A549 (cell line): ENCODE measurements around the gene PTHLH. TPM values are rescaled to one million over a fixed set of nuclear protein-coding genes. Genes with fewer than 3 reads are reported as not detected.

ENCODE experiments used
- ATAC-seq, 2 experiments: fragments of 200-7000 bp in 1 of 2; fragments of >200 bp in 1 of 2; cut with Nextera tagmentation in 1 of 2; cut with Tn5 transposase in 1 of 2; 3 replicates each; pipeline versions ENCODE4 v1.8.0 to v1.9.1; 2018 to 2020; ENCODE audit warnings: mild to moderate bottlenecking in 1 of 2, moderate library complexity in 1 of 2
- CTCF ChIA-PET: fragments of 300-600 bp; sonication (Branson Sonifier 250); formaldehyde crosslinking; extraction: SDS; loops from one replicate; lab custom pipeline; 2021; ENCODE audit warnings: antibody characterized with exemption, inconsistent platforms; lab: Yijun Ruan, JAX
- POLR2A ChIA-PET: fragments of 350-600 bp; formaldehyde crosslinking; extraction: SDS; loops from one replicate; lab custom pipeline; 2021; ENCODE audit warnings: antibody characterized with exemption, inconsistent platforms; lab: Yijun Ruan, JAX
- DNase-seq, 2 experiments: peaks; one replicate each; pipeline versions ENCODE4 v3.0.0 to v3.0.0-alpha.2; 2011 to 2016; ENCODE audit warnings: low read depth in 1 of 2, low spot score in 1 of 2
- FAIRE-seq: peaks from 2 replicates; lab custom pipeline; 2011; peaks lifted over from hg19 to GRCh38; lab: Jason Lieb, UNC
- H3K27ac ChIP-seq, 2 experiments: fragments of >200 bp; sonication (Bioruptor Twin); formaldehyde crosslinking; 3 replicates each; pipeline ENCODE4 v1.5.1; 2016 to 2017
- H3K4me1 ChIP-seq: fragments of >200 bp; sonication (Bioruptor Twin); formaldehyde crosslinking; 3 replicates; pipeline ENCODE4 v1.6.1; 2016
- H3K4me2 ChIP-seq: fragments of >200 bp; sonication (Bioruptor Twin); formaldehyde crosslinking; 3 replicates; pipeline ENCODE4 v1.6.1; 2016
- H3K4me3 ChIP-seq: fragments of >200 bp; sonication (Bioruptor Twin); formaldehyde crosslinking; 3 replicates; pipeline ENCODE4 v1.5.1; 2016
- H3K9me3 ChIP-seq: fragments of >200 bp; sonication (Bioruptor Twin); formaldehyde crosslinking; 3 replicates; pipeline ENCODE4 v1.6.1; 2016
- BHLHE40 ChIP-seq: IDR thresholded peaks from 2 replicates; pipeline ENCODE4 v1.6.1; 2012; ENCODE audit warnings: low read depth, low read length, inconsistent platforms
- CBX8 ChIP-seq: fragments of 200-600 bp; sonication (generic); IDR thresholded peaks from 2 replicates; pipeline ENCODE4 v1.6.1; 2016
- CEBPB ChIP-seq, 2 experiments: fragments of >200 bp in 1 of 2; sonication (Bioruptor Twin) in 1 of 2; formaldehyde crosslinking in 1 of 2; IDR thresholded peaks; 2 replicates each; pipeline ENCODE4 v1.6.1; 2012 to 2016
- CHD4 ChIP-seq: fragments of 200-600 bp; sonication (generic); IDR thresholded peaks from 2 replicates; pipeline ENCODE4 v1.6.1; 2016; ENCODE audit warnings: antibody characterized with exemption, mild to moderate bottlenecking, borderline replicate concordance
- CTCF ChIP-seq: fragments of >200 bp; sonication (Bioruptor Twin); formaldehyde crosslinking; IDR thresholded peaks from 3 replicates; pipeline ENCODE4 v1.5.1; 2016
- EHMT2 ChIP-seq: fragments of 200-600 bp; sonication (generic); IDR thresholded peaks from 2 replicates; pipeline ENCODE4 v1.6.1; 2016; ENCODE audit warnings: antibody characterized with exemption, low read depth, mild to moderate bottlenecking, moderate library complexity
- ESRRA ChIP-seq: fragments of 150-350 bp; IDR thresholded peaks from 2 replicates; pipeline ENCODE4 v1.6.1; 2014; ENCODE audit warnings: mild to moderate bottlenecking, low read length, borderline replicate concordance
- FOSL2 ChIP-seq, 2 experiments: fragments of 450-650 bp in 1 of 2; fragments of >200 bp in 1 of 2; sonication (Bioruptor Twin) in 1 of 2; formaldehyde crosslinking; IDR thresholded peaks; 2 replicates each; pipeline versions ENCODE4 v1.5.0 to v1.6.1; 2016 to 2020; ENCODE audit warnings: mild to moderate bottlenecking in 1 of 2, moderate library complexity in 1 of 2
- HDAC2 ChIP-seq: fragments of 200-600 bp; sonication (generic); IDR thresholded peaks from 2 replicates; pipeline ENCODE4 v1.6.1; 2016
- HEYL ChIP-seq: fragments of 250-450 bp; sonication (Bioruptor Pico); IDR thresholded peaks from 2 replicates; pipeline ENCODE4 v1.8.0; 2021; ENCODE audit warnings: mild to moderate bottlenecking, moderate library complexity
- HMGXB4 ChIP-seq: fragments of 250-450 bp; sonication (Bioruptor Pico); IDR thresholded peaks from 2 replicates; pipeline ENCODE4 v1.5.0; 2021; ENCODE audit warnings: mild to moderate bottlenecking, moderate library complexity, borderline replicate concordance
- MAFK ChIP-seq: fragments of 450-650 bp; IDR thresholded peaks from 2 replicates; pipeline ENCODE4 v1.6.1; 2014; ENCODE audit not compliant: partially characterized antibody
- MAZ ChIP-seq: fragments of 150-350 bp; IDR thresholded peaks from 2 replicates; pipeline ENCODE4 v1.6.1; 2014; ENCODE audit warnings: antibody characterized with exemption, low read depth, low read length, borderline replicate concordance
- NFE2L2 ChIP-seq: fragments of 150-350 bp; conservative IDR thresholded peaks from 2 replicates; pipeline ENCODE4 v1.6.1; 2014; ENCODE audit warnings: low read length
- NR3C1 ChIP-seq: fragments of >200 bp; sonication (Bioruptor Twin); formaldehyde crosslinking; IDR thresholded peaks from 3 replicates; pipeline ENCODE4 v1.6.1; 2017
- PBX3 ChIP-seq: IDR thresholded peaks from 2 replicates; pipeline ENCODE4 v1.6.1; 2012
- RCOR1 ChIP-seq: fragments of 150-350 bp; IDR thresholded peaks from 2 replicates; pipeline ENCODE4 v1.6.1; 2014; ENCODE audit warnings: antibody characterized with exemption, low read length, low read depth
- RNF2 ChIP-seq: fragments of 200-600 bp; sonication (generic); IDR thresholded peaks from 2 replicates; pipeline ENCODE4 v1.6.1; 2016; ENCODE audit warnings: low read depth, mild to moderate bottlenecking, antibody characterized with exemption, moderate library complexity, borderline replicate concordance
- SREBF2 ChIP-seq: fragments of 450-650 bp; IDR thresholded peaks from 2 replicates; pipeline ENCODE4 v1.6.1; 2014; ENCODE audit warnings: mild to moderate bottlenecking, moderate library complexity
- USF2 ChIP-seq: fragments of 450-650 bp; IDR thresholded peaks from 2 replicates; pipeline ENCODE4 v1.6.1; 2014; ENCODE audit warnings: antibody characterized with exemption
- WGBS: methylation state at CpG from one replicate; pipeline ENCODE4 v1.1.6; 2017; ENCODE audit errors: missing lambda C conversion rate; 5-methylcytosine and 5-hydroxymethylcytosine counted together
- polyA plus RNA-seq, 4 experiments: library from polyadenylated mRNA; depleted of rRNA in 3 of 4; stranded (reverse); fragments of >200 nt; fragmentation: RNase III in 1 of 4; extraction: RNeasy Plus Mini Kit Qiagen cat#74134 plus additional on column Dnase treatment in 1 of 4; gene quantifications; 2 replicates in 3 of 4; 3 replicates in 1 of 4; pipeline ENCODE4 v1.2.3, GENCODE V29; 2011 to 2017

Gene PTHLH
- polyA plus RNA-seq, 2 of the 4 experiments (the other 2 are of a cell fraction) = 10.9 to 27.9 TPM

- TF ChIP-seq HMGXB4 (CRISPR knock-in tag) = no peak
Measured at GRCh38 chr12:27951898-27952297, 20.6 kb downstream of the PTHLH start (continued).

- ChIA-PET POLR2A (no interaction called here), CTCF (interaction anchor here (1.3 kb wide), 1 partner anchor 17 kb away, joined by 4 read pairs; no protein-coding TSS in a partner anchor)
- H3K27ac ChIP-seq = no peak overlapping the region
- 74% methylated on average over 1 of the region's 1 CpG for WGBS
- no peak for ATAC-seq
- H3K9me3 ChIP-seq = no peaks in the 10 kb centered on the region
- no peak for FAIRE-seq
- no peak for DNase-seq
- no peak overlapping the region for H3K4me2 ChIP-seq
- H3K4me1 ChIP-seq = no peaks in the 10 kb centered on the region
- H3K4me3 ChIP-seq = no peak overlapping the region
- TF ChIP-seq CBX8 = no peak
- TF ChIP-seq CHD4 = no peak
- TF ChIP-seq HEYL (CRISPR knock-in tag) = no peak
- TF ChIP-seq RNF2 = no peak
- no peak for TF ChIP-seq HDAC2
- no peak for TF ChIP-seq MAFK
- TF ChIP-seq USF2 = no peak
- TF ChIP-seq ESRRA = no peak
- TF ChIP-seq PBX3 = no peak
- TF ChIP-seq CTCF = no peak
- TF ChIP-seq CEBPB (IDR thresholded peaks at IDR 0.05) = no peak
- TF ChIP-seq MAZ = no peak
- TF ChIP-seq RCOR1 = no peak
- no peak for TF ChIP-seq NFE2L2
- TF ChIP-seq HMGXB4 (CRISPR knock-in tag) = no peak
- TF ChIP-seq NR3C1 = no peak
- TF ChIP-seq EHMT2 = no peak
- TF ChIP-seq SREBF2 = no peak
- no peak for TF ChIP-seq FOSL2 (IDR thresholded peaks at IDR 0.05)
- no peak for TF ChIP-seq FOSL2 (CRISPR knock-in tag; IDR thresholded peaks at IDR 0.05)
- TF ChIP-seq BHLHE40 = no peak
Measured at GRCh38 chr12:27946421-27946820, 26.1 kb downstream of the PTHLH start.
